H1 (cell line): ENCODE results near the gene DPP4. TPM values are rescaled to one million over a fixed set of nuclear protein-coding genes. Genes with fewer than 3 reads are reported as not detected.

Experiments used
- CTCF ChIA-PET: fragments of 300-600 bp; sonication (Branson Sonifier 250); formaldehyde crosslinking; loops from one replicate; lab custom pipeline; 2021; ENCODE audit not compliant: partially characterized antibody; lab: Charles Lee
- POLR2A ChIA-PET: fragments of 300-600 bp; sonication (Branson Sonifier 250); formaldehyde crosslinking; loops from one replicate; lab custom pipeline; 2021; ENCODE audit warnings: inconsistent platforms; ENCODE audit not compliant: partially characterized antibody; lab: Charles Lee
- DNase-seq, 2 experiments: peaks; one replicate each; pipeline versions ENCODE4 v3.0.0 to v3.0.0-alpha.2; 2010 to 2022; ENCODE audit warnings: low spot score in 2 of 2, low read depth in 1 of 2, mixed read lengths in 1 of 2
- FAIRE-seq: peaks from 2 replicates; lab custom pipeline; 2011; peaks lifted over from hg19 to GRCh38; lab: Jason Lieb, UNC
- H2AFZ ChIP-seq: 2 replicates; pipeline ENCODE4 v1.8.1; 2012; ENCODE audit warnings: low read length, inconsistent platforms
- H2AK5ac ChIP-seq: 2 replicates; pipeline ENCODE4 v1.6.1; 2013; ENCODE audit warnings: low read depth, low read length
- H2BK120ac ChIP-seq: replicated peaks from 2 replicates; pipeline ENCODE3; 2013; ENCODE audit warnings: low read depth, low read length, inconsistent platforms
- H2BK12ac ChIP-seq: 2 replicates; pipeline ENCODE4 v1.6.1; 2013; ENCODE audit warnings: low read depth, low read length
- H2BK15ac ChIP-seq: 2 replicates; pipeline ENCODE4 v1.6.1; 2013; ENCODE audit warnings: low read length
- H2BK20ac ChIP-seq: 2 replicates; pipeline ENCODE4 v1.6.1; 2013; ENCODE audit warnings: low read length
- H2BK5ac ChIP-seq: 2 replicates; pipeline ENCODE4 v1.6.1; 2013; ENCODE audit warnings: low read depth, low read length
- H3K14ac ChIP-seq: 2 replicates; pipeline ENCODE4 v1.6.1; 2013; ENCODE audit warnings: inconsistent platforms; ENCODE audit not compliant: insufficient read length
- H3K18ac ChIP-seq: 2 replicates; pipeline ENCODE4 v1.6.1; 2013; ENCODE audit warnings: low read length; ENCODE audit errors: extremely low read depth
- H3K23ac ChIP-seq: 2 replicates; pipeline ENCODE4 v1.6.1; 2013; ENCODE audit warnings: inconsistent platforms; ENCODE audit not compliant: insufficient read length
- H3K23me2 ChIP-seq: 2 replicates; pipeline ENCODE4 v1.6.1; 2013; ENCODE audit warnings: low read depth, low read length
- H3K27ac ChIP-seq: 2 replicates; pipeline ENCODE4 v1.6.1; 2011; ENCODE audit warnings: low read depth, low read length, inconsistent platforms
- H3K27me3 ChIP-seq, 4 experiments: replicated peaks in 1 of 4; 1 replicate in 1 of 4; 2 replicates in 3 of 4; pipeline versions ENCODE4 v1.6.1 to v1.8.1; 2011 to 2013; ENCODE audit warnings: low read length in 3 of 4, mild to moderate bottlenecking in 3 of 4, inconsistent platforms in 2 of 4, mixed read lengths in 2 of 4, moderate library complexity in 1 of 4; ENCODE audit not compliant: control insufficient read depth in 3 of 4, insufficient read depth in 3 of 4; ENCODE audit errors: extremely low read depth in 1 of 4
- H3K36me3 ChIP-seq, 4 experiments: 2 replicates each; pipeline versions ENCODE4 v1.6.1 to v1.8.1; 2011 to 2013; ENCODE audit warnings: mild to moderate bottlenecking in 4 of 4, low read length in 3 of 4, moderate library complexity in 2 of 4, control low read depth in 1 of 4, inconsistent platforms in 1 of 4; ENCODE audit not compliant: insufficient read depth in 4 of 4, control insufficient read depth in 2 of 4
- H3K4ac ChIP-seq: replicated peaks from 2 replicates; pipeline ENCODE3; 2013; ENCODE audit warnings: low read length, low read depth, mixed read lengths, inconsistent platforms; ENCODE audit not compliant: insufficient read length
- H3K4me1 ChIP-seq, 4 experiments: replicated peaks in 1 of 4; 1 replicate in 1 of 4; 2 replicates in 3 of 4; pipeline versions ENCODE4 v1.6.1 to v1.8.1; 2011 to 2013; ENCODE audit warnings: low read length in 3 of 4, inconsistent platforms in 2 of 4, mixed read lengths in 1 of 4; ENCODE audit not compliant: insufficient read depth in 4 of 4, control insufficient read depth in 3 of 4
- H3K4me2 ChIP-seq, 2 experiments: 2 replicates each; pipeline versions ENCODE4 v1.6.1 to v1.8.1; 2011 to 2013; ENCODE audit warnings: low read depth in 2 of 2, low read length in 2 of 2, control low read depth in 1 of 2, inconsistent platforms in 1 of 2, mild to moderate bottlenecking in 1 of 2; ENCODE audit not compliant: insufficient read depth in 1 of 2
- H3K4me3 ChIP-seq, 4 experiments: fragments of 200-600, 300-600 bp in 1 of 4; sonication (generic), shearing (Covaris generic), sonication (Bioruptor Twin) in 1 of 4; 2 replicates each; pipeline versions ENCODE4 v1.5.1 to v1.8.1; 2011 to 2016; ENCODE audit warnings: low read length in 4 of 4, low read depth in 3 of 4, control low read depth in 2 of 4, inconsistent platforms in 2 of 4, mild to moderate bottlenecking in 2 of 4, mixed read lengths in 1 of 4, moderate library complexity in 1 of 4; ENCODE audit not compliant: insufficient read depth in 2 of 4; ENCODE audit errors: extremely low read depth in 1 of 4
- H3K56ac ChIP-seq: replicated peaks from 2 replicates; pipeline ENCODE3; 2013; ENCODE audit warnings: low read depth, mild to moderate bottlenecking, mixed read lengths, low read length, inconsistent platforms; ENCODE audit not compliant: insufficient read length
- H3K79me1 ChIP-seq: 2 replicates; pipeline ENCODE4 v1.6.1; 2013; ENCODE audit warnings: low read depth, low read length, control low read depth
- H3K79me2 ChIP-seq, 2 experiments: 2 replicates each; pipeline versions ENCODE4 v1.6.1 to v1.8.1; 2012 to 2013; ENCODE audit warnings: low read length in 2 of 2, mild to moderate bottlenecking in 2 of 2, inconsistent platforms in 1 of 2; ENCODE audit not compliant: insufficient read depth in 2 of 2, control insufficient read depth in 1 of 2
- H3K9ac ChIP-seq, 4 experiments: replicated peaks in 1 of 4; 1 replicate in 1 of 4; 2 replicates in 3 of 4; pipeline versions ENCODE4 v1.6.1 to v1.8.1; 2011 to 2013; ENCODE audit warnings: low read depth in 3 of 4, low read length in 3 of 4, control low read depth in 2 of 4, mild to moderate bottlenecking in 2 of 4, moderate library complexity in 2 of 4, inconsistent platforms in 1 of 4; ENCODE audit errors: extremely low read depth in 1 of 4
- H3K9me3 ChIP-seq, 2 experiments: 2 replicates each; pipeline versions ENCODE4 v1.6.1 to v1.8.1; 2012 to 2013; ENCODE audit warnings: mild to moderate bottlenecking in 2 of 2, moderate library complexity in 2 of 2, control low read depth in 1 of 2, inconsistent platforms in 1 of 2, low read depth in 1 of 2, low read length in 1 of 2, mixed read lengths in 1 of 2; ENCODE audit not compliant: insufficient read depth in 2 of 2
- H4K20me1 ChIP-seq, 2 experiments: replicated peaks in 1 of 2; 2 replicates each; pipeline versions ENCODE3 to v1.8.1; 2011 to 2013; ENCODE audit warnings: inconsistent platforms in 2 of 2, low read length in 2 of 2, mild to moderate bottlenecking in 1 of 2; ENCODE audit not compliant: insufficient read depth in 2 of 2, control insufficient read depth in 1 of 2
- H4K5ac ChIP-seq: 2 replicates; pipeline ENCODE4 v1.6.1; 2013; ENCODE audit warnings: low read length, low read depth, mixed read lengths, inconsistent platforms; ENCODE audit not compliant: insufficient read length
- H4K8ac ChIP-seq: 2 replicates; pipeline ENCODE4 v1.8.0; 2013; ENCODE audit warnings: mild to moderate bottlenecking, moderate library complexity, low read length, inconsistent platforms; ENCODE audit not compliant: insufficient read depth; ENCODE audit errors: extremely low read depth
- H4K91ac ChIP-seq: replicated peaks from 2 replicates; pipeline ENCODE3; 2013; ENCODE audit warnings: low read length, mixed read lengths, inconsistent platforms; ENCODE audit not compliant: insufficient read length
- POU5F1 ChIP-seq: IDR thresholded peaks from 2 replicates; pipeline ENCODE4 v1.6.1; 2011; ENCODE audit warnings: low read depth, mild to moderate bottlenecking, low read length, moderate library complexity
- RAD21 ChIP-seq, 2 experiments: IDR thresholded peaks in 1 of 2; conservative IDR thresholded peaks in 1 of 2; 2 replicates each; pipeline ENCODE4 v1.6.1; 2011; ENCODE audit warnings: low read depth in 2 of 2, low read length in 2 of 2, improper control_type of control experiment in 1 of 2, inconsistent platforms in 1 of 2, mild to moderate bottlenecking in 1 of 2, moderate library complexity in 1 of 2
- RNF2 ChIP-seq: fragments of 200-900, 300-1000 bp; sonication (generic); IDR thresholded peaks from 2 replicates; pipeline ENCODE4 v1.7.1; 2016; ENCODE audit warnings: borderline replicate concordance, low read depth, mild to moderate bottlenecking, antibody characterized with exemption, low read length; ENCODE audit not compliant: poor library complexity, severe bottlenecking; ENCODE audit errors: missing control alignments
- SRF ChIP-seq: IDR thresholded peaks from 2 replicates; pipeline ENCODE4 v1.6.1; 2011; ENCODE audit warnings: mild to moderate bottlenecking, low read depth, low read length, moderate library complexity
- TEAD4 ChIP-seq: IDR thresholded peaks from 2 replicates; pipeline ENCODE4 v1.6.1; 2012; ENCODE audit warnings: low read depth, low read length, inconsistent platforms, mixed read lengths
- YY1 ChIP-seq: IDR thresholded peaks from 2 replicates; pipeline ENCODE4 v1.6.1; 2011; ENCODE audit warnings: low read depth, mild to moderate bottlenecking, low read length
- WGBS, 2 experiments: shearing (Covaris generic) in 1 of 2; methylation state at CpG; one replicate each; pipeline versions ENCODE4 v1.1.6 to v1.1.7; 2013 to 2015; ENCODE audit warnings: low lambda C conversion rate in 2 of 2, mixed read lengths in 2 of 2, inconsistent platforms in 1 of 2, low coverage in 1 of 2, missing lambda C conversion rate in 1 of 2; ENCODE audit not compliant: insufficient replicate concordance in 2 of 2, insufficient coverage in 1 of 2, insufficient read length in 1 of 2; ENCODE audit errors: extremely low coverage in 1 of 2, missing lambda C conversion rate in 1 of 2; 5-methylcytosine and 5-hydroxymethylcytosine counted together
- polyA plus RNA-seq, 7 experiments: library from polyadenylated mRNA; depleted of rRNA in 3 of 7; stranded (reverse) in 5 of 7; unstranded in 2 of 7; fragments of >200 nt in 5 of 7; fragments of 200-250 nt in 2 of 7; gene quantifications; 1 replicate in 5 of 7; 2 replicates in 1 of 7; 4 replicates in 1 of 7; pipeline versions ENCODE4 v1.2.1 to v1.2.3, GENCODE V29; 2011 to 2013; ENCODE audit warnings: missing spikeins in 2 of 7, mixed read lengths in 2 of 7
- total RNA-seq: library from RNA; stranded (reverse); fragmentation: NEBNext Ultra II Directional; extraction: Animal tissue kit (Norgen Biotek cat#: 25700); gene quantifications from 2 replicates; pipeline ENCODE4 v1.2.1, GENCODE V29; 2021
- TF ChIP-seq, protein P1 (sequence below), 3 experiments: IDR thresholded peaks; 1 replicate in 2 of 3; 2 replicates in 1 of 3; pipeline versions ENCODE4 v1.5.1 to v1.6.1; 2011; ENCODE audit warnings: low read length in 3 of 3, mild to moderate bottlenecking in 3 of 3, inconsistent platforms in 2 of 3, low read depth in 1 of 3, moderate library complexity in 1 of 3; ENCODE audit not compliant: insufficient read depth in 1 of 3; ENCODE audit errors: control extremely low read depth in 1 of 3

The DPP4 gene
- total and polyA plus RNA-seq, 2 of the 8 experiments (the other 6 are each of a cell fraction or from before 2014, with no cell fraction given): 1.3 to 3.1 TPM

DNA sequence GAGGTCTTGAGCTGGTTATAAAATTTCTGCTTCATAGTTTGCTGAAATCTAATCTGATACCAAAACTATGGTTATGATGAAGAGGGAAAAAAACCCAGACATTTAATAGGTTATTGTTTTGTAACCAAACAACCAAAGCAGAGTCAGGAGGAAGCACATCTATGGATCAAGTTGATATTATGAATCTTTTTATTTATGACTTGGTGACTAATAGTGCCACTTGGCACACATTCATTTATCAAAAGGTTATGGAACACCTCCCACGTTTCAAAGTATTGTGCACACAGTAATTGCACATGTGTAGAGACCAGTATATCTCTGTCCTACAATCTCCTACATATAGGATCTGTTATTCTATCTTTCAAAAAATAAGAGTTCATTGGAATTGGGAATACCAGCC is 93.0 kb downstream of the DPP4 start:
- no peaks in the 10 kb centered on the region for H3K79me1 ChIP-seq
- peaks cover 0 to 2% (median 0%) of the 10 kb centered on the region in 4 experiments; a peak in 1 of 7 replicates for H3K4me1 ChIP-seq
- POLR2A ChIA-PET: no interaction called here
- no peaks in the 10 kb centered on the region for H3K9me3 ChIP-seq
- no peak overlapping the region for H2BK12ac ChIP-seq
- no peak overlapping the region for H2BK15ac ChIP-seq
- H2BK5ac ChIP-seq: no peak overlapping the region
- FAIRE-seq: no peak
- no peak overlapping the region for H3K23ac ChIP-seq
- no peaks in the 10 kb centered on the region for H4K20me1 ChIP-seq
- TF ChIP-seq, protein P1, sequence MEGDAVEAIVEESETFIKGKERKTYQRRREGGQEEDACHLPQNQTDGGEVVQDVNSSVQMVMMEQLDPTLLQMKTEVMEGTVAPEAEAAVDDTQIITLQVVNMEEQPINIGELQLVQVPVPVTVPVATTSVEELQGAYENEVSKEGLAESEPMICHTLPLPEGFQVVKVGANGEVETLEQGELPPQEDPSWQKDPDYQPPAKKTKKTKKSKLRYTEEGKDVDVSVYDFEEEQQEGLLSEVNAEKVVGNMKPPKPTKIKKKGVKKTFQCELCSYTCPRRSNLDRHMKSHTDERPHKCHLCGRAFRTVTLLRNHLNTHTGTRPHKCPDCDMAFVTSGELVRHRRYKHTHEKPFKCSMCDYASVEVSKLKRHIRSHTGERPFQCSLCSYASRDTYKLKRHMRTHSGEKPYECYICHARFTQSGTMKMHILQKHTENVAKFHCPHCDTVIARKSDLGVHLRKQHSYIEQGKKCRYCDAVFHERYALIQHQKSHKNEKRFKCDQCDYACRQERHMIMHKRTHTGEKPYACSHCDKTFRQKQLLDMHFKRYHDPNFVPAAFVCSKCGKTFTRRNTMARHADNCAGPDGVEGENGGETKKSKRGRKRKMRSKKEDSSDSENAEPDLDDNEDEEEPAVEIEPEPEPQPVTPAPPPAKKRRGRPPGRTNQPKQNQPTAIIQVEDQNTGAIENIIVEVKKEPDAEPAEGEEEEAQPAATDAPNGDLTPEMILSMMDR (IDR thresholded peaks at IDR 0.05; ENCODE audit: control extremely low read depth in 1 of 3, insufficient read depth in 1 of 3, low read depth in 1 of 3, low read length in 3 of 3): no peak
- TF ChIP-seq TEAD4 (no peak), RNF2 (no peak), POU5F1 (no peak), RAD21 (IDR thresholded peaks at IDR 0.05 in 1 of 2, conservative IDR thresholded peaks at IDR 0.05 in 1 of 2; ENCODE audit: low read depth in 2 of 2, low read length in 2 of 2) (no peak), YY1 (no peak), SRF (no peak)
- WGBS, 2 experiments: 85% methylated on average over 1 of the region's 1 CpG; no CpG with 5 or more reads in 1 of the 2 experiments
- no peak overlapping the region for H3K4me3 ChIP-seq
- no peak overlapping the region for H3K9ac ChIP-seq
- CTCF ChIA-PET: interaction anchor here (1.1 to 4.2 kb wide), 4 partner anchors 7 to 173 kb away, joined by 4 to 20 read pairs (median 8); no protein-coding TSS in a partner anchor
- no peak overlapping the region for H4K5ac ChIP-seq
- no peak overlapping the region for H4K8ac ChIP-seq
- no peak overlapping the region for H4K91ac ChIP-seq
- no peak overlapping the region for H3K14ac ChIP-seq
- H3K79me2 ChIP-seq: no peaks in the 10 kb centered on the region
- H2AK5ac ChIP-seq: no peak overlapping the region
- no peaks in the 10 kb centered on the region for H3K23me2 ChIP-seq
- no peak overlapping the region for H3K18ac ChIP-seq
- H2AFZ ChIP-seq: no peak overlapping the region
- no peak overlapping the region for H2BK120ac ChIP-seq
- DNase-seq: no peak
- no peak overlapping the region for H3K4me2 ChIP-seq
- H3K27ac ChIP-seq: no peak overlapping the region
- H3K27me3 ChIP-seq: no peaks in the 10 kb centered on the region
- no peak overlapping the region for H2BK20ac ChIP-seq
- H3K4ac ChIP-seq: no peak overlapping the region
- H3K56ac ChIP-seq: no peak overlapping the region
- no peaks in the 10 kb centered on the region for H3K36me3 ChIP-seq
